Measurements from ENCODE around the gene ZNF195.
"Not testable (repeated sequence)": the region's sequence is repeated elsewhere in the genome, so short reads cannot be mapped to it uniquely, and the experiment has no call there.

Gene ZNF195

GRCh38 chr11:3402181-3402860 is 23.4 kb upstream of the ZNF195 start:
- DNase-seq, result not testable (repeated sequence)

- DNase-seq, result not testable (repeated sequence)
Measured at GRCh38 chr11:3401052-3401451, 22.1 kb upstream of the ZNF195 start.

DNA sequence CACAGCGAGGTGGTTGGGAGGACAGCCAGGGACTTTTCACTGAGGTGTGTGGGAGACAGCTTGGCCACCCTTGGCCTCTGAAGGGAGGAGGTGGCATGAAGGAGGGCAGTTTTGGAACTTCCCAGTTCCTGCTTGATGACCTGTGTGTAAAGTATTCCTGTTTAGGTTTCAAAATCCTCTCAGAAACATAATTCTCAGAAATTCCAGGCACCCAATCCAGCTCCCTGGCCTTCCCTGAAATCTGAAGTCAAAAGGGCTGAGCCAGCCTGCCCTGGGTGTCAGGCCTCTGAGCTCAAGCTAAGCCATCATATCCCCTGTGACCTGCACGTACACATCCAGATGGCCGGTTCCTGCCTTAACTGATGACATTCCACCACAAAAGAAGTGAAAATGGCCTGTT is 19.6 kb upstream of the ZNF195 start:
- DNase-seq, result not testable (repeated sequence)

DNA sequence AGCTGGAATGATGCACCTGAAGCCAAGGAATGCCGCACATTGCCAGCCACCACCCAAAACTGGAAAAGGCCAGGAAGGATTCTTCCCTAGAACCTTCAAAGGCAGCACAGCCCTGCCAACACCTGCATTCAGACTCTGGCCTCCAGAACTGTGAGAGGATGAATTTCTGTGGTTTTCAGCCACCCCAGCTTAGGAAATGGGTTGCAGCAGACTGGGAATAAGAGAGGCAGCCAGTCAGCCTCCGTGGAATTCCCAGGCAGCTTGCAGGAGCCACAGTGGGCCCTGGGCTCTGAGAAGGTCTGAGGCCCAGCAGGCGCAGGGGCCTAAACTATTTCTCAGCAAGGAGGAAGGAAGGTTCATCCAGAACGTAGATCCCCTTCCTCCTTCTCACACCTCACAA is 19.2 kb upstream of the ZNF195 start:
- not testable (repeated sequence) for DNase-seq

- not testable (repeated sequence) for DNase-seq
Measured at GRCh38 chr11:3397210-3397609, 18.3 kb upstream of the ZNF195 start.

DNA sequence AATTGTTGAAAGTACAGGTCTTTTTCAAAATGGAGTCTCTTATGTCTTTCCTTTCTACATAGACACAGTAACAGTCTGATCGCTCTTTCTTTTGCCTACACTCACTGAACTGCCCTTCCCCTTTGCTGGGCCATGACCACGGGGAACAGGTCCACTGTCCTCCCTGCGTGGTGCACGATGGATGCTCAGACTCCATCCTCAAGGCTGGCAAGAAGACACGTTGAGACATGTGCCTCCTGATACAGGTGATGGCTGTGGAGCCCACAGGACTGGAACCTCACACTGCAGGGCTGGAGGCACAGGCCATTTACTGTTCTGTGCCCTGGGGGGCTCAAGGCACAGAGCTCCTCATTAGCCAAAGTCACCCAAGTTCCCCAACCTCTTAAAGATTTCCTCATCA is 16.5 kb upstream of the ZNF195 start:
- DNase-seq, result not testable (repeated sequence)

- DNase-seq, result not testable (repeated sequence)
Measured at GRCh38 chr11:3394956-3395355, 16.0 kb upstream of the ZNF195 start.

- DNase-seq, result not testable (repeated sequence)
Measured at GRCh38 chr11:3393450-3393849, 14.5 kb upstream of the ZNF195 start.

DNA sequence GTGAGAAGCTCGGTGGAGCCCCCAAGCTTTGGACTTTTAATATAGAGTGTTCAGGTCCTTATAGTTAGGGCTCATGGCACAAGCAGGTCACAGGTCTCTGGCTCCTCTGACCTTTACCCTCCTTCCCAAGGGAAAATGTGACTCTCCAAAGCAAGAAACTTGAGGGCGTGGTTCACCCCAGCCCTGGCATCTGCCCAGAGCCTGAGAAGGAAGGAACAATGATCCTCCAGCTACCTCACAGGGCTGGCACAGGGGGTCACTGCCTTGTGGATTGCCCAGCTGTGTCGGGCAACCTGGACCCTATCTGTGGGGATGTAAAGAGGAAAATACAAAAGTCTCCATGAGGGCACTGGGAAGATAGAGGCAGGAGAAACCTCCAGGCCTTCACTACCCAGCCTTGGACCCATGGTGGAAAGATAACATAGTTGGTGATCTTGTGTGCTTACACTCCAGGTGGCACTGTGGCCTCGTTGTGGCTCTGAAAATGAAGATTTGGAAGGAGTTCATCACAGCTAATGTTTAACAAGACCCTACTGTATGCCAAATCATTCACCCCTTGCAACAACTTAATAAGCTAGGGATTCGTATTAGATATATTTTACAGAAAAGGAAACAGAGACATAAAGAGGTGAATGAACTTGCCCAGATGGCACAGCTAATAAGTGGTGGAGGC is 3.8 kb upstream of the ZNF195 start:
- no peak for DNase-seq

DNA sequence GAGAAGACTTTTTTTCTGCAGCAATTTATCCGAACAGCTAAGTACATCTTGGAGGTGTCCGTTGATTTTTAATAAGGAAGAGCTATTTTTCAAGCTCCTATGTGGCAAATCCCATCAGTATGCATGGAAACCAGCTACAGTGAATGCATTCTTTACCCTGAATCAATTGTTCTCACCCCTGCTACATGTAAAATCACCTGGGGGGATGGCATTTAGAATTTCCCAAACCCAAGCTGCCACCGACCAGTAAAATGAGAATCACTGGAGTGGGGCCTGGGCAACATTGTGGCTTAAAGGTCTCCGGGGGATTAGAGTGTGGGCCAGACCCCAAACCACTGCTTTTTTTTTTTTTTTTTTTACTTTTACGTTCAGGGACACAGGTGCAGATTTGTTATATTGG is 2.8 kb upstream of the ZNF195 start:
- no peak for DNase-seq

GRCh38 chr11:3380706-3381545 is 2.0 kb upstream of the ZNF195 start:
- no peak for DNase-seq

DNA sequence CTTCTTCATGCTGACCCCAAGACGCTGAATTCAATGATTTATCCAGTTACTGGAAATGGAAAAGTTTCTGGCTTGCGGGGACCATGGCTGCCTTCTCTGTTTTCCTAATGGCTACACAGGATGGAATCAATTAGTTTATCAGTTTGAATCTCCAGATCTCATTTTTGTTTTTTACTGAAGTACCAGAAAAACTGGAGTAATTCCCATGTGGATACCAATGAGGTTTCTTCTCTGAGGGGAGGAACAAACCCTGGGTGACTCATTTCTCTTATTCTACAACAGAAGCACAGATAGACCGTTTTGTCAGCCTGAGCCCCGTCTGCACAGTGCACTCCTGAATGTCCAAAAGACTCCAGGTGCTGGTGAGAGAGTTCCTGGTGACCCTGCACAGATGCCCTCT is 3.4 kb downstream of the ZNF195 start:
- no peak for DNase-seq

GRCh38 chr11:3370311-3370870 is 8.6 kb downstream of the ZNF195 start:
- no peak for DNase-seq

GRCh38 chr11:3369366-3369765 is 9.6 kb downstream of the ZNF195 start:
- no peak for DNase-seq

GRCh38 chr11:3368199-3368598 is 10.7 kb downstream of the ZNF195 start:
- no peak for DNase-seq

GRCh38 chr11:3367221-3367620 is 11.7 kb downstream of the ZNF195 start:
- no peak for DNase-seq

- no peak for DNase-seq
Measured at GRCh38 chr11:3359092-3359824, 19.7 kb downstream of the ZNF195 start.

GRCh38 chr11:3357994-3358676 is 20.8 kb downstream of the ZNF195 start:
- no peak for DNase-seq

DNA sequence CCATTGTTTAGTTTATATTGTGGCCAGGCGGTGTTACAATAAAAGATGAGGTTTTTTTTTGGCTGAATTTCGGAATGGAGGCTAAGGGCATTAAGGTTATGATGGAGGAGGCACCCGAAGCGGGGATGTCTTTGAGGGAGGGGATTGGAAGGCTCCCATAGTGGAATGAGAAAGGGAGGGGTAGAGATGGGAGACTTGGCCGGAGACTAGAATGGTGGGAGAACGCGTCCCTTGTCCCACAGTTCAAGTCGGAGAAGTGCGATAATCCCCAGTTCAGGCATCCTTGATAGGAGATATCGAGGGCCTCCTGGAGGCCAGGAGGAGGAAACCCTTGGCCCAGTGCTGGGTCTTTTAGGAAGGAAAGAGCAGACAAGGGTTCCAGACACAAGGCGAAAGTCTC is 21.6 kb downstream of the ZNF195 start:
- no peak for DNase-seq

DNA sequence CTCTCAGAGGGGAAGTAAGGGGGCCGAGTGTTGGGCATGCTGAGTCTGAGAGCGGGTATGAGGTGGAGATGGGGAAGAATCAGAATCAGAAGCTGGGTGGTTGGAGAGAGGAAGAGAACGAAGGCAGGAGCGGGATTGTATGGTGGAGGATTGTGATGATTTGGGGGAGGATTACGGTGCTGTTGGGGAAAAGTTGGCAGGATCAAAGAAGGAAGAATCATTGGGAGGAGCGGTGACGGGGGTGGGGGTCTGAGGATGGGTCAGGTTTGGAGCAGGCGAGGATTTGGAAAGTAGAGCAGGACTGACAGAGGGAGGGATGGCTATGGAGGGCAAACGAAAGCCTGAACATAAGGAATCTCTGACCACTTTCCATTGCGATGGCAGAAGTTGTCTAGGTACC is 22.1 kb downstream of the ZNF195 start:
- no peak for DNase-seq

DNA sequence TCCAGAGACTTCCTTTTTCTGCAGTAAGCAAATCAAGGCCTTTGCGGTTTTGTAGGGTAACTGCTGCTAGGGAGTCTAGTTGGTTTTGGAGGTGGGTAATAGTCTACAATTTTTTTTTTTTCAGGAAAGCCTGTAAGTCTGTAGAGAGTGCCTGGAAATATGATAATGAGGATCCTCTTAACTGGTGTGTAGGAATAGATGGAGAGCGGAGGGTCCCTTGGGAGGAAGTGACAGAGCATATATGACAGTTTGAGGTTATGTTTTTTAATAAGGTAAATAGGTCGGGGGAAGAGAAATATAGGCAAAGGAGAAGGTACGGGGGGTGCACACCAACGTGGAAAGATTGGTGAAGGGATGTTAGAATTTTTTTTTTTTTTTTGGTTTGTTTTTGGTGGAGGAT is 25.9 kb downstream of the ZNF195 start:
- no peak for DNase-seq

- DNase-seq, result no peak
Measured at GRCh38 chr11:3347127-3347526, 31.8 kb downstream of the ZNF195 start.

Measured in bone marrow (tissue), 2 donors.